PC-3 (cell line): Measurements from ENCODE around the gene ITGAV.

ENCODE experiments used
- CTCF ChIP-seq: fragments of 300-600 bp; sonication (generic); conservative IDR thresholded peaks from 2 replicates; pipeline ENCODE4 v1.5.1; 2017; ENCODE audit warnings: antibody characterized with exemption, low read depth, mild to moderate bottlenecking, low read length
- EZH2 ChIP-seq: fragments of 300-600 bp; sonication (generic); IDR thresholded peaks from one replicate; pipeline ENCODE4 v1.6.1; 2017; ENCODE audit warnings: antibody characterized with exemption, mild to moderate bottlenecking, low read length; ENCODE audit not compliant: unreplicated experiment

GRCh38 chr2:186584053-186584452 lies 5.8 kb upstream of the ITGAV start:
- no peak for TF ChIP-seq CTCF
- TF ChIP-seq EZH2: no peak
